CD14-positive monocyte (primary cell): ENCODE data around the gene ADPRM. TPM values are rescaled to one million over a fixed set of nuclear protein-coding genes. Genes with fewer than 3 reads are reported as not detected.

Source experiments
- DNase-seq, 3 donors: peaks; one replicate each; pipeline ENCODE4 v3.0.0-alpha.2; 2011 to 2022
- H2AFZ ChIP-seq: 2 replicates; pipeline ENCODE4 v1.6.0; 2012; ENCODE audit warnings: mild to moderate bottlenecking, low read depth, low read length, inconsistent platforms; ENCODE audit not compliant: insufficient read depth, poor library complexity, severe bottlenecking
- H3K27ac ChIP-seq, 2 donors: 1 replicate in 1 of 2; 2 replicates in 1 of 2; pipeline ENCODE4 v1.5.1; 2012 to 2013; ENCODE audit warnings: low read length in 2 of 2, control low read depth in 1 of 2, inconsistent platforms in 1 of 2, low read depth in 1 of 2, mild to moderate bottlenecking in 1 of 2
- H3K27me3 ChIP-seq, 2 donors: one replicate each; pipeline versions ENCODE4 v1.6.0 to v1.6.1; 2011 to 2013; ENCODE audit warnings: low read length in 2 of 2; ENCODE audit not compliant: control insufficient read depth in 2 of 2, insufficient read depth in 2 of 2
- H3K36me3 ChIP-seq, 2 donors: replicated peaks in 1 of 2; 1 replicate in 1 of 2; 2 replicates in 1 of 2; pipeline versions ENCODE4 v1.5.1 to v1.6.1; 2012 to 2013; ENCODE audit warnings: low read length in 2 of 2, control low read depth in 1 of 2, inconsistent platforms in 1 of 2, mild to moderate bottlenecking in 1 of 2; ENCODE audit not compliant: insufficient read depth in 2 of 2, control insufficient read depth in 1 of 2
- H3K4me1 ChIP-seq, 2 donors: 1 replicate in 1 of 2; 2 replicates in 1 of 2; pipeline versions ENCODE4 v1.5.1 to v1.6.1; 2012 to 2013; ENCODE audit warnings: low read length in 2 of 2, control low read depth in 1 of 2, inconsistent platforms in 1 of 2, mild to moderate bottlenecking in 1 of 2, moderate library complexity in 1 of 2; ENCODE audit not compliant: insufficient read depth in 2 of 2, control insufficient read depth in 1 of 2
- H3K4me2 ChIP-seq: replicated peaks from 2 replicates; pipeline ENCODE3; 2012; ENCODE audit warnings: low read length, moderate library complexity, mild to moderate bottlenecking; ENCODE audit not compliant: poor library complexity, severe bottlenecking; ENCODE audit errors: extremely low read depth
- H3K4me3 ChIP-seq, 3 experiments: fragments of 200-600 bp in 1 of 3; sonication (generic) in 1 of 3; replicated peaks in 1 of 3; 1 replicate in 2 of 3; 2 replicates in 1 of 3; pipeline ENCODE4 v1.5.1; 2011 to 2013; ENCODE audit warnings: low read length in 3 of 3, mild to moderate bottlenecking in 3 of 3, control low read depth in 2 of 3, low read depth in 2 of 3, inconsistent platforms in 1 of 3, moderate library complexity in 1 of 3
- H3K79me2 ChIP-seq: 2 replicates; pipeline ENCODE4 v1.6.0; 2012; ENCODE audit warnings: mild to moderate bottlenecking, control low read depth, inconsistent platforms, low read length, moderate library complexity; ENCODE audit not compliant: insufficient read depth
- H3K9ac ChIP-seq: 2 replicates; pipeline ENCODE4 v1.6.0; 2017; ENCODE audit warnings: low read length, mild to moderate bottlenecking; ENCODE audit not compliant: insufficient read depth, poor library complexity, severe bottlenecking
- H3K9me3 ChIP-seq, 2 donors: replicated peaks in 1 of 2; 1 replicate in 1 of 2; 2 replicates in 1 of 2; pipeline versions ENCODE4 v1.5.1 to v1.6.1; 2012 to 2013; ENCODE audit warnings: low read length in 2 of 2, control low read depth in 1 of 2; ENCODE audit not compliant: control insufficient read depth in 1 of 2, insufficient read depth in 1 of 2
- H4K20me1 ChIP-seq: 2 replicates; pipeline ENCODE4 v1.6.0; 2012; ENCODE audit warnings: mild to moderate bottlenecking, low read length, control low read depth, moderate library complexity; ENCODE audit not compliant: insufficient read depth
- H3K27ac Mint-ChIP-seq, 7 donors: one replicate each; pipeline ENCODE4 v1.8.0; 2020; ENCODE audit warnings: mild to moderate bottlenecking in 7 of 7, mixed read lengths in 7 of 7, moderate library complexity in 6 of 7, inconsistent platforms in 2 of 7
- H3K27me3 Mint-ChIP-seq, 3 donors: one replicate each; pipeline ENCODE4 v1.8.0; 2021 to 2022; ENCODE audit warnings: low read depth in 3 of 3, mild to moderate bottlenecking in 3 of 3, mixed read lengths in 3 of 3, moderate library complexity in 3 of 3, inconsistent platforms in 1 of 3
- H3K36me3 Mint-ChIP-seq, 2 donors: one replicate each; pipeline ENCODE4 v1.8.0; 2020; ENCODE audit warnings: mixed read lengths in 2 of 2, inconsistent platforms in 1 of 2, mild to moderate bottlenecking in 1 of 2
- H3K4me1 Mint-ChIP-seq: one replicate; pipeline ENCODE4 v1.8.0; 2020; ENCODE audit warnings: mild to moderate bottlenecking, mixed read lengths
- H3K4me3 Mint-ChIP-seq, 2 donors: one replicate each; pipeline ENCODE4 v1.8.0; 2020; ENCODE audit warnings: mild to moderate bottlenecking in 2 of 2, mixed read lengths in 2 of 2, moderate library complexity in 1 of 2
- H3K9me3 Mint-ChIP-seq, 7 donors: one replicate each; pipeline ENCODE4 v1.8.0; 2020 to 2022; ENCODE audit warnings: mixed read lengths in 7 of 7, mild to moderate bottlenecking in 6 of 7, moderate library complexity in 6 of 7, inconsistent platforms in 2 of 7
- CTCF ChIP-seq: fragments of 200-600 bp; IDR thresholded peaks from one replicate; pipeline ENCODE4 v1.8.0; 2022; ENCODE audit warnings: antibody characterized with exemption, mild to moderate bottlenecking
- WGBS: methylation state at CpG from one replicate; pipeline ENCODE4 v1.1.5; 2013; ENCODE audit warnings: missing lambda C conversion rate; ENCODE audit not compliant: insufficient coverage; 5-methylcytosine and 5-hydroxymethylcytosine counted together
- intact Hi-C, 2 donors: fragments of 100-400 bp; cut with micrococcal nuclease; formaldehyde crosslinking; loops; one replicate each; pipeline versions ENCODE4 v1.15.0 to v1.15.1; 2023
- polyA plus RNA-seq, 3 donors: library from polyadenylated mRNA; depleted of rRNA in 1 of 3; unstranded in 2 of 3; stranded (reverse) in 1 of 3; fragments of 300-500 nt in 2 of 3; fragments of >200 nt in 1 of 3; fragmentation: Illumina TruSeq in 2 of 3; gene quantifications; 1 replicate in 2 of 3; 2 replicates in 1 of 3; pipeline ENCODE4 v1.2.3, GENCODE V29; 2012 to 2021

Gene ADPRM
- polyA plus RNA-seq, 3 donors: 6.0 to 9.3 (median 7.5) TPM

GRCh38 chr17:10739386-10739785 is 42.0 kb downstream of the ADPRM start:
- H3K9me3 Mint-ChIP-seq: peaks cover 0 to 1% (median 0%) of the 10 kb centered on the region in 7 donors
- Histone ChIP-seq H3K4me2 (no peak overlapping the region), H3K27ac (no peak overlapping the region), H3K9ac (no peak overlapping the region), H3K79me2 (no peaks in the 10 kb centered on the region), H2AFZ (no peak overlapping the region), H3K9me3 (no peaks in the 10 kb centered on the region), H3K4me3 (no peak overlapping the region), H3K27me3 (no peaks in the 10 kb centered on the region), H3K36me3 (no peaks in the 10 kb centered on the region), H3K4me1 (no peaks in the 10 kb centered on the region), H4K20me1 (no peaks in the 10 kb centered on the region)
- H3K4me3 Mint-ChIP-seq: no peak overlapping the region
- TF ChIP-seq CTCF: no peak
- peaks cover 0 to 1% (median 0%) of the 10 kb centered on the region in 3 donors for H3K27me3 Mint-ChIP-seq
- intact Hi-C loops: loop anchor here in 1 of 2 donors (10.0 kb wide), 1 partner anchor 105 kb away; no protein-coding TSS in a partner anchor
- no peaks in the 10 kb centered on the region for H3K36me3 Mint-ChIP-seq
- no peak for DNase-seq
- WGBS: 98% methylated on average over 4 of the region's 5 CpGs
- peak overlapping the region in 1 of 7 donors; percentile 44 for H3K27ac Mint-ChIP-seq
- peaks cover 3% of the 10 kb centered on the region for H3K4me1 Mint-ChIP-seq

DNA sequence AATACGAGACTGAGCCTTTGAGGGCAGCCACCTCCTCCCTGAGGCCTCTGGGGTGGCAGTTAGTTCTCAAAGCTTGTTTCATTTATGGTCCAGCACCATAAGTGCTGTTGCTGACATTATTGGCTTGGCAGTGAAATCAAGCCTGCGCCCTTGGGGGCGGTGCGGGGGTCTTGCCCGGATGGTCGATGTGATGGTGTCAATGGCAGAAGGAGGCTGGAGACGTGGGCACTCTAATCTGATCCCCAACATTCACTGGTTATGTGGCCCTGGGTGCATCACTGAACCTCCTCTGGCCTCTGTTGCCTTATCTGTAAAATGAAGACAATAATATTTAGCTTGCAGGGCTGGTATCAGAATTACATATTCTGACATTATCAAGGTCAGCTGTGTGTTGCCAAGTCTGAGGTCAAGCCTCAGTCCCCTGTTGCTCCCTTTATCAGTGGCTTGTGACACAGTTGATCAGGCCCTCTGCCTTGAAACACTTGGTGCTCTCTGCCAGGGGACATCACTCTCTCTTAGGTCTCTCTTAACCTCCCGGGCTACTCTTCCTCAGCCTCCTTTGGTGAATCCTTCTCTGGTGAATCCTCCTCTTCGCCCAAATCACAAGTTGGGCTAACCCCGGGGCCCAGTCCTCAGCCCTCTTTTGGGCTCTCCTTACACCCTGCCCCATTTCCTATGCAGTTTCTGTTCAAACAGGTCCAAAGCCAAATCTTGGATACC is 44.2 kb downstream of the ADPRM start:
- Mint-ChIP-seq H3K4me1 (peaks cover 3% of the 10 kb centered on the region), H3K36me3 (no peaks in the 10 kb centered on the region), H3K27ac (no peak overlapping the region), H3K4me3 (no peak overlapping the region), H3K9me3 (peaks cover 0 to 1% (median 0%) of the 10 kb centered on the region in 7 donors), H3K27me3 (peaks cover 0 to 1% (median 0%) of the 10 kb centered on the region in 3 donors)
- no peak for DNase-seq
- no peak overlapping the region for H2AFZ ChIP-seq
- H3K27ac ChIP-seq: no peak overlapping the region
- no peaks in the 10 kb centered on the region for H3K9me3 ChIP-seq
- H4K20me1 ChIP-seq: no peaks in the 10 kb centered on the region
- intact Hi-C loops: no loop called here
- TF ChIP-seq CTCF: no peak
- no peaks in the 10 kb centered on the region for H3K4me1 ChIP-seq
- no peaks in the 10 kb centered on the region for H3K36me3 ChIP-seq
- H3K9ac ChIP-seq: no peak overlapping the region
- WGBS: 96% methylated on average over 9 of the region's 10 CpGs
- no peak overlapping the region for H3K4me2 ChIP-seq
- H3K4me3 ChIP-seq: no peak overlapping the region
- no peaks in the 10 kb centered on the region for H3K27me3 ChIP-seq
- no peaks in the 10 kb centered on the region for H3K79me2 ChIP-seq
